ENCODE results near the gene BATF3. TPM values are rescaled to one million over a fixed set of nuclear protein-coding genes. Genes with fewer than 3 reads are reported as not detected.

BATF3 gene
- total and polyA plus RNA-seq, 9 of the 15 experiments (the other 6 are each of a cell fraction or from before 2014, with no cell fraction given), result 0.40 to 3.8 (median 2.0) TPM

DNA sequence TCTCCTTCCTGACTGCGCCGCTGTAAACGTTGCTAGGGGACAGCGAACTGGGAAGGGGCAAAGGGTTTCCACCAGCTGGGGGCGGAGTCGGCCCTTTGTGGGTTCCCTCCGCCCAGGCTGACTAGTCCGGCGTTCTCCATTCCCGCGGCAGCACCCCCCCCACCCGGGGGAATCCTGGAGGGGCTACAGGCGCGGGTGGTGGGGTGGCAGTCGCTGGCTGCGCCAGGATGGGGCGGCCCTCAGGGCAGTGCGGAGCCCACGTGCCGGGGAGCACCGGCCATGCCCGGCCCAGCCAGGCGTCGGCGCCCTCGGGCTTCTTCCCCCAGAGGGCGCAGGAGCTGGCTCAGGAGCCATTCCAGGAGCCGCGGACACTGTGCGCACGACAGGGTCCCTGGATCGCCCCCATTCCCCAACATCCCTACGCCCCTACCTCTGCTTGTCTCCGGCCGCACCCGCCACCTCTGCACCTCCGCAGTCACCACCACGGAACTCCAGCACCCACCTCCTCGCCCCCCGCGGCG is 476 bp downstream of the BATF3 start (continued):
- TF ChIP-seq, protein P1, sequence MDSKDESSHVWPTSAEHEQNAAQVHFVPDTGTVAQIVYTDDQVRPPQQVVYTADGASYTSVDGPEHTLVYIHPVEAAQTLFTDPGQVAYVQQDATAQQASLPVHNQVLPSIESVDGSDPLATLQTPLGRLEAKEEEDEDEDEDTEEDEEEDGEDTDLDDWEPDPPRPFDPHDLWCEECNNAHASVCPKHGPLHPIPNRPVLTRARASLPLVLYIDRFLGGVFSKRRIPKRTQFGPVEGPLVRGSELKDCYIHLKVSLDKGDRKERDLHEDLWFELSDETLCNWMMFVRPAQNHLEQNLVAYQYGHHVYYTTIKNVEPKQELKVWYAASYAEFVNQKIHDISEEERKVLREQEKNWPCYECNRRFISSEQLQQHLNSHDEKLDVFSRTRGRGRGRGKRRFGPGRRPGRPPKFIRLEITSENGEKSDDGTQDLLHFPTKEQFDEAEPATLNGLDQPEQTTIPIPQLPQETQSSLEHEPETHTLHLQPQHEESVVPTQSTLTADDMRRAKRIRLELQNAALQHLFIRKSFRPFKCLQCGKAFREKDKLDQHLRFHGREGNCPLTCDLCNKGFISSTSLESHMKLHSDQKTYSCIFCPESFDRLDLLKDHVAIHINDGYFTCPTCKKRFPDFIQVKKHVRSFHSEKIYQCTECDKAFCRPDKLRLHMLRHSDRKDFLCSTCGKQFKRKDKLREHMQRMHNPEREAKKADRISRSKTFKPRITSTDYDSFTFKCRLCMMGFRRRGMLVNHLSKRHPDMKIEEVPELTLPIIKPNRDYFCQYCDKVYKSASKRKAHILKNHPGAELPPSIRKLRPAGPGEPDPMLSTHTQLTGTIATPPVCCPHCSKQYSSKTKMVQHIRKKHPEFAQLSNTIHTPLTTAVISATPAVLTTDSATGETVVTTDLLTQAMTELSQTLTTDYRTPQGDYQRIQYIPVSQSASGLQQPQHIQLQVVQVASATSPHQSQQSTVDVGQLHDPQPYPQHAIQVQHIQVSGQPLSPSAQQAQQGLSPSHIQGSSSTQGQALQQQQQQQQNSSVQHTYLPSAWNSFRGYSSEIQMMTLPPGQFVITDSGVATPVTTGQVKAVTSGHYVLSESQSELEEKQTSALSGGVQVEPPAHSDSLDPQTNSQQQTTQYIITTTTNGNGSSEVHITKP (IDR thresholded peaks at IDR 0.05; ENCODE audit: partially characterized antibody), result no peak
- TF ChIP-seq DEAF1 (CRISPR knock-in tag; IDR thresholded peaks at IDR 0.05) (no peak), TFAM (CRISPR knock-in tag; conservative IDR thresholded peaks at IDR 0.05) (no peak), SFPQ (IDR thresholded peaks at IDR 0.05; ENCODE audit: low read depth, low read length) (no peak), NFXL1 (CRISPR knock-in tag; IDR thresholded peaks at IDR 0.05) (no peak), STAT5A (IDR thresholded peaks at IDR 0.05; ENCODE audit: borderline replicate concordance, low read length) (no peak), ZNF644 (tag; IDR thresholded peaks at IDR 0.05; ENCODE audit: low read depth) (no peak), CUX1 (CRISPR knock-in tag; IDR thresholded peaks at IDR 0.05) (no peak), ASH1L (IDR thresholded peaks at IDR 0.05; ENCODE audit: borderline replicate concordance, low read depth, partially characterized antibody) (no peak)
- TF ChIP-seq, protein P2, sequence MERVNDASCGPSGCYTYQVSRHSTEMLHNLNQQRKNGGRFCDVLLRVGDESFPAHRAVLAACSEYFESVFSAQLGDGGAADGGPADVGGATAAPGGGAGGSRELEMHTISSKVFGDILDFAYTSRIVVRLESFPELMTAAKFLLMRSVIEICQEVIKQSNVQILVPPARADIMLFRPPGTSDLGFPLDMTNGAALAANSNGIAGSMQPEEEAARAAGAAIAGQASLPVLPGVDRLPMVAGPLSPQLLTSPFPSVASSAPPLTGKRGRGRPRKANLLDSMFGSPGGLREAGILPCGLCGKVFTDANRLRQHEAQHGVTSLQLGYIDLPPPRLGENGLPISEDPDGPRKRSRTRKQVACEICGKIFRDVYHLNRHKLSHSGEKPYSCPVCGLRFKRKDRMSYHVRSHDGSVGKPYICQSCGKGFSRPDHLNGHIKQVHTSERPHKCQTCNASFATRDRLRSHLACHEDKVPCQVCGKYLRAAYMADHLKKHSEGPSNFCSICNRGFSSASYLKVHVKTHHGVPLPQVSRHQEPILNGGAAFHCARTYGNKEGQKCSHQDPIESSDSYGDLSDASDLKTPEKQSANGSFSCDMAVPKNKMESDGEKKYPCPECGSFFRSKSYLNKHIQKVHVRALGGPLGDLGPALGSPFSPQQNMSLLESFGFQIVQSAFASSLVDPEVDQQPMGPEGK (CRISPR knock-in tag; IDR thresholded peaks at IDR 0.05; ENCODE audit: borderline replicate concordance), result no peak
- TF ChIP-seq, protein P3, sequence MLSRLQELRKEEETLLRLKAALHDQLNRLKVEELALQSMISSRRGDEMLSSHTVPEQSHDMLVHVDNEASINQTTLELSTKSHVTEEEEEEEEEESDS (CRISPR knock-in tag; IDR thresholded peaks at IDR 0.05), result no peak
